ENCODE measurements around the gene TMTC2.

The TMTC2 gene

DNA sequence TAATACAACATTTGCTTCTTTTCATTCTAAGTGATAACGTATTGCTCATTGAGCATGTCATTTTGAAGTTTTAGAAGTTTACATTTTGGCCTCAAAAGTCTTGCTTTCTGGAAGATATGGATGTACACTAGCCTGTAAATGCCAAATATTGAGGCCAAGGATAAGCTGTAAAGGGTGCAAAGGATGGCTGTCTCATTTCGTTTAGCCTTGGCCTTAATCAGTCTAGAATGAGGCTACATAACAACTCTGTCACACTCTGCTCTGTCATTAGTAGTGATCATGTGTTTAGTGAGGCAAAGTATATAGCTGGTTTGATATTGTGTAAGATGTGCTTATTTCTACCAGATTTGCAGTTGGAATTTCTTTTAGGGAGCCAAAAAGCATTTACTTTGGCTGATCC is 344.5 kb downstream of the TMTC2 start:
- no peak for DNase-seq

DNA sequence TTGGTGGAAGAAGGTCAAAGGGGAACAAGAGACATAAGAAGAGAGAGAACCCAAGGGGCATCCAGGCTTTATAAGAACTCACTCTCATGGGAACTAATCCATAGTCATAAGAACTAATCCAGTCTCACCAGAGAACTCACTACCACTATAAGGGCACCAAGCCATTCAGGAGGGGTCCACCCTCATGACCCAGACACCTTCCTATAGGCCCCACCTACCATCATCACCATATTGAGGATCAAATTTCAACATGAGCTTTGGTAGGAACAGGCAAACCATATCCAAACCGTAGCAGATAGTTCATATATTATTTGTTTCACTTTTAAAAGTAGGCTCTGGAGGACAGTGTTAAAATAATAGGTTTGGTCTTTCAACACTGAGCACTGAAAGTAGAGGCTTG is 350.1 kb downstream of the TMTC2 start:
- no peak for DNase-seq

DNA sequence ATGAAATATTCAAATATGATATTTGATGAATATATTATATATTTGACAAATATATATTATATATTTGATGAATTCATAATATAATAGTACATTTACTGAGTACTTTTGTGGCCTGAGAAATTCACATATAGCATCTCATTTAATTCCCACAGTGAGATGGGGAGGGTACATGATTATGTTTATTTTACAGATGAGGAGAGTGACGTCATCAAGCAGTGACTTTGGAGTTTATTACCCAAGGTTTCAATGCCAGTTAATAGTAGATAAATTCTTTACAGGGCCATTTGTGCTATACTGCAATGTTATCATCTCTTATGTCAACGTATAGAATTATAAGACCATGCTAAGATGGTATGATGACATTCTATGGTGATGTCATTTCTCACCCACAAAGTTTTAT is 352.7 kb downstream of the TMTC2 start:
- DNase-seq, result no peak

DNA sequence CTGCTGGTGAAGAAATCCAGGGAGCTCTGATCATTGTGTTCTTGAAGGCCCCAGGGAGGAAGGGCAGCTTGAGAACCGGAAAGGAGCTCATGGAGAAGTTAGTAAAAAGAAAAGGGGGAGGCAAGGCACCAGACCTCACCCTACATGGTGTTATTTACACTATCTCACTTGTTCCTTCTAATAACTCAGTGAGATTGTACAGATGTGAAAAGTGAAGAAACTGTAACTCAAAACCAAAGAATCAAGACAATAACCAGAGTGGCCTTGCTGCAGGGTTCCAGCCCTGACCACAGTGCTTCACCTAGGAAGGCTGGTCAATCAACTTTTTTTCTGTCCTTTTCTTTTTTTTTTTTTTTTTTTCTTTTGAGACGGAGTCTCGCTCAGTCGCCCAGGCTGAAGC is 353.6 kb downstream of the TMTC2 start:
- no peak for DNase-seq

DNA sequence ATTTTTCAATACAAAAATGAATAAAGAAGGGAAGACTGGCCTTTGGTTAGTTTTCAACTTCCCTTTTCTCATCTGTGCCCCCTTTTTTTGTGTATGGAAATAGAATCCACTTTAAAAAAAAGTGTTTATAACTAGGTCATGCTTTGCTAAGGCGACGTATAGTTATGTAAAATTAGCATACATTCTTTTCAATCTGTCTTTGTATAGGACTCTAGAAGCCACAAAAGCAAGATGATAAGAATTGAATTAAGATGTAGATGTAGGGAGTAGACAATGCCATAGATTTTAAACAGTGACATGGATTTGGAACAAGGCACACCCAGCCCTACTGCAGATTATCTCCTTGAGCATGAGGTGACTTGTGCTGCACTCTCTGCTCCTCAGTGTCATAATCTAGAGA is 354.3 kb downstream of the TMTC2 start:
- no peak for DNase-seq

DNA sequence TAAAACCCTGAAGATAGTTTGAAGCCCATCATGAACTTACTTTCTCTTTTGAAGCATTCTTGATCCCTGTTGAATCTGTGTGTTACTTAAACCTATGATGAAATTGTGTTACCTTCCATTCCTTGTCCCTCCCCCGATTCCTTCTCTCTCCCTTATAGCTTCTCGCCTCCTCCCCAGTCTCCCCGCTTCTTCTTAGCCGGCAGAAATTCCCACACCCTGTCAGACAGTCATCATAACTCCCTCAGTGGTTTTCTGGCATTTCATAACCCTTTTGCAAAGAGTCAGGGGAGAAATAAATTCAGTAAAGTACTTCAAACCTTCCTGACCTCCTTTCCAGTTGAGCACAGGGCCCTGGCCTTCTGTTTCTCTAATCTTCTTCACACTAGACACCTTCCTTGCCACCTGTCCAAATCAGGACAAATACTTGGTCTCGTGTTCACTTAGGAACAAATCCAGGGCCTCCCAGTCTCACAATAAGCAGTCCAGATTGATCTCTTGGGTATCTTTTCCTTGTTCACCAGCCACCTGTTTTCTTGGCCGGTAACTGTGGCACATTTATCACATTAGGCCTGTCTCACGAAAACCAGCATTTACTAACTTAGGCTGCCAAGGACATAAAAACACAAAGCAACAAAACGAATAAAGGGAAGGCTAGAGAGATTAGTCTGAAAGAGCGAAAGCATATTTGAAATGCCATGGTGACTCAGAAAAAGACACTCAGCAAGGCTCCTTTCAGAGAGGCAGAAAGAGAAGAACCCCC is 355.9 kb downstream of the TMTC2 start:
- DNase-seq, result no peak

DNA sequence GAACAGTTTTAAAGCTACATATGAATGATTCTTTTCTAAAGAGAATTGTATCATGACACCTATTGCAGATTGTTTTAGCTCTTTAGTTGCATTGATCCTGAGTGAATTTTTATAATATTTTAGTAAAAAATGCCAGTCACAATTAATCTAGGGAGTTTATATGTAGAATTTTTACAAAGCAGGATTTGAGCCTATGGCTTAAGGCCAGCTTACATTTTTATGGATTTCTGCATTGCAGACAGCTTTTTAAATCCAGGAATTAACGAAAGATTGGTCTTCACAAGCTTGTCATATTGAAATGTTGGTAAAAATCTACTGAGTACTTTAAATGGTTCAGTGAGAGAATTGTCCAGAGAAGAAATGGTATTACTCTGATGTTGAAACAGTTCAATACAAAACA is 358.0 kb downstream of the TMTC2 start:
- DNase-seq, result no peak

DNA sequence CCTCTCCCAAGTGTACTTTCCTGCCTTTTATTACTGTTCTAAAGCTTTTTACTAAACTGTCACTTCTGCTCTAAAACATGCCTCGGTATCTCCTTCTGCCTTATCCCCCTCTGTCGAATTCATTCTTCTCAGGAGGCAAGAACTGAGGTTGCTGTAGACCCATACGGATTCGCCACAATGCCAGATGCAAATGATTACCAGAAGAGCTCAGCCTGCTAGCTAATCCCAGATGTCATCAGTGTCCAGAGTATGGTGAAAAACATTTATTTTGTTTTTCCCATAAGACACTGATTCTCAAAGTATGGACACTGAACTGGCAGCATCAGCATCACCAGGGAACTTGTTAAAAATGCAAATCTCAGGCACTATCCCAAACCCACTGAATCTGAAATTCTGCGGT is 359.3 kb downstream of the TMTC2 start:
- no peak for DNase-seq

DNA sequence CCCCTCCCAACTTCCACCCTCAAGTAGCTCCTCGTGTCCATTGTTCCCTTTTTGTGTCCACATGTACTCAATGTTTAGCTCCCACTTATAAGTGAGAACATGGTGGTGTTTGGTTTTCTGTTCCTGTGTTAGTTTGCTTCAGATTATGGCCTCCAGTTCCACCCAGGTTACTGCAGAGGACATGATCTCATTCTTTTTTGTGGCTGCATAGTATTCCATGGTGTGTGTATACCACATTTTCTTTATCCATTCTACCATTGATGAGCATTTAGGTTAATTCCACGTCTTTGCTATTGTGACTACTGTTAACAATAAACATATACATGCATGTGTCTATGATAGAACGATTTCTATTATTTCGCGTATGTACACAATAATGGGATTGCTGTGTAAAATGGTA is 362.6 kb downstream of the TMTC2 start:
- no peak for DNase-seq

DNA sequence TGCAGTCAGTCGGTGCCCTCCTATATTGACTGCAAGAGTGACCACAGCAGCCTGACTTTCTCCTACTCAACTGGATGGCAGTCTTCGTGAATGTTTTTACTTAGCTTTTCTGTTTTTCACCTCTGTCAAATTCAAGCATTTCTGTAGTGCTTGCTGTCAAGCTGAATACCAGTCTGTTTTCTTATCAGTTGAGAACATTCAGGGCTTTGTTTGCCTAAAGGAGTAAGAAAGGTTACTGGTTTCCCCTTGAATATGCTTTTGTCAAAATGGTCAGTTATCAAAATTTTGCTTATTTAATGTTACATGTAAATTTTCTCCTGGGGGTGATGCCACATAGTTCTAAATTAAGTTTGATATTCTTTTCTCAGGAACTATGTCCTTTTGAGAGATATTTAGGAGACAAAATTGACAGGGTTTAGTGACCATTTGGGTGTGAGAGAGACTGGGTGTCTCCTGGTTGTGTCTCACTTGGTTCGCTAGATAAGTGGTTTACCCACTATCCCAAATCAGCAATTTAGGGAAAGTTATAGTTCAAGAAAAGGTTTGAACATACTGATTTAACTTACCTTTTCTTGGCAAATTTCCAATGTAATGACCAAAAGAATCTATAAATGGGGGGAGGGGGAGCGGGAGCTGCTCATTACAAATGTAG is 366.3 kb downstream of the TMTC2 start:
- no peak for DNase-seq

DNA sequence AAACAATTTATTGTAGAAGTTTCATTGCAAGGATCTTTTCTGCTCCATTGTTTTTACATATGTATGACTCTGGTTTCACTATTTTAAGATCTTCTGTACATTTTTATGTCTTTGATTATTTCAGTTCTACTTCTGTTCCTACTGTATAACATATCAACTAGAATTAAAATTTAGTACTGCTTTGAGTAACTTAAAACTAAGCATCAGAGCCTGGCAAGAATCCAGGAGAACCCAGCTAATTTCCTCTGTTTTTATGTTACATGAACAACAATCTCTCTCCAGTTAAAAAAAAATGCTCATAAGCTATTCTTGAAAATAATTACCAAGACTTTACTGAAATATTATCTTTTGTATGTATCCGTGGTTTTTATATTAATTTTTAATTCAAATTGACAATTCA is 370.7 kb downstream of the TMTC2 start:
- no peak for DNase-seq

DNA sequence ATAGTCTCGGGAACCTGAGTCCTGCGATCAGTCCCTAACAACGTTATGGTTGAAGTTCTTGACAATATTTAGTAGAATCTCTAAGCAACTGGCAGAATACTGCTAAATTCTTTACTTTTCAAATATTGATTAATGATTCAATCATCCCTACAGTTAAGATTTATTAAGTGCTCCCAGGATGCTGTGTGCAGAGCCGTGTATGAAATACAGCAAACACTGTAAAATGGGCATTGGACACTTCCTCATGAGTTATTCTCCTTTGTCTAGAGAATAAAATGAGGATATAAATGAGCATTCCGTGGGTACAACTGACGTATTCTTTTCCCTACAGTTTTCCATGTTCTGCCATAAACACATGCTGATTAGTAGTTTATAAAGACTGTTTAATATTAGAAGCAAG is 372.4 kb downstream of the TMTC2 start:
- DNase-seq, result no peak

DNA sequence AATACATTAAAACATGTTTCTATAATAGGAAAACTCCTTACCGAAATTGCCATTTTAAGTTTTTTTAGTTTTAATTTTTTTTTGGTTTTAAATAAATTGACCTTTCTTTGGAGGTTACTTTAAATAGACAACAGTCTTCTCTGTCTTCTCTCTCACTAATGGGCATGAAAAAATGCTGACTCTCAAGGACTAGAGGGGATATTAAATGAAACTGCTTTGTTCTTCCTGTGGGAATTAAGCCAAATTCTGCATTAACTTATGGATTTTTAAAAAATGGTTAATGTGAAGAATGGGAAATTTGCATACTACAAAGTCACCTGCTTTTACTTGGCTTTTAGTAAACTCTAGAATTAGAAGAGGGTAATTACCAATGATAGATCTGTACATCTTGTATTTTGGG is 378.9 kb downstream of the TMTC2 start:
- no peak for DNase-seq

DNA sequence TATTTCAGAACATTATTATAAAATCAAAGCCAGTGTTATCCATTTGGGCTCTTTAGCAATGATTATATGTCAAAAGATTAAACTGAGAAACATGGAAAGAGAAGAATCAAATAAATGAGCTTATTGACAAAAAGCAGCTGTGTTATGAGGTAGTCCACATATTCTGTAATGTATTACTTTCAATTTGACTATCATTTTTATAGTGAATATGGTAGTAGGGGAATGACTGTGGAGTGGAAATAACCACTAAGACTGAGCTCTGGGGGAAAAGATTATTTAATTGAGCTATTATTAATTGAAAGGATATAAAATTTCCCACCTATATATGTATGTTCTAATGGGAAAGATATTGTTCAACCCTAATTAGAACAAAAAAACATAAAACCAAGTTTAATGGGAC is 381.3 kb downstream of the TMTC2 start:
- DNase-seq, result no peak

DNA sequence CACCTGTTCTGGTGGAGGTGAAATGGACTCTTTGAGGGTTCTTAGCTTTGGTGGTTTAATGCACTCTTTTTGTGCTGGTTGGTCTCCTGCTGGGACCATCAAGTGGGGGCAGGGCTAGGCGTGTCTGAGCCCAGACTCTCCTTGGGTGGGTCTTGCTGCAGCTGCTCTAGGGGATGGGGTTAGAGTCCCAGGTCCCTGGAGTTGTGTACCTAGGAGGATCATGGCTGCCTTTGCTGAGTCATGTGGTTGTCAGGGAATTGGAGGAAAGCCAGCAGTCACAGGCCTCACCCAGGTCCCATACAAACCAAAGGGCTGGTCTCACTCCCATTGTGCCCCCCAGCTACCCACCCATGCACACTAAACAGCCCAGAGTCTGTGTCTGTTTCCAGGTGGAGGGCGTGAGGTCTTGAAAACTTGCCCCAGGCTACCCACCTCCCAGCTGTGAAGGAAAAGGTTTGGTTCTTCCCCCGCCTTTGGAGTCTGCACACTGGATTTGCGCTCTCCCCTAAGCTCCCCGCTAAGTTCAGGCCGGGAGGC is 387.7 kb downstream of the TMTC2 start:
- no peak for DNase-seq

DNA sequence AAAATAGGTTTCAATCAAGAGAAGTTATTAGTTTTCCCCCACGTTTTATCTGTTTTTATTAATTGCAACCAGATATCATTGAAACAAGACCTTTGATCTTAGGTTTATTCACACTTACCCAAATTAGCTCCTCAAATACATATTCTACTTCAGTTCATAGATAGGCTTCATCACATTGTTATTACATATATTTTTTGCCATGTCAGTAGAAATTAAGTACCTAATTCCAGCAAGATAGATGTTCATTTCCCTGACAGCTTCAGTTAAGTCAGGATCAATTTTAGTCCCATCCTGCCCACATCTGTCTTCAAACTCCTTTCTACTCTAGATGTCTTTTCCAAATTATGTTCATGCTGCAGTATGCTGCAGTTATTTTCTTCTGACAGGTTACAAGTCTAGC is 388.8 kb downstream of the TMTC2 start:
- no peak for DNase-seq

DNA sequence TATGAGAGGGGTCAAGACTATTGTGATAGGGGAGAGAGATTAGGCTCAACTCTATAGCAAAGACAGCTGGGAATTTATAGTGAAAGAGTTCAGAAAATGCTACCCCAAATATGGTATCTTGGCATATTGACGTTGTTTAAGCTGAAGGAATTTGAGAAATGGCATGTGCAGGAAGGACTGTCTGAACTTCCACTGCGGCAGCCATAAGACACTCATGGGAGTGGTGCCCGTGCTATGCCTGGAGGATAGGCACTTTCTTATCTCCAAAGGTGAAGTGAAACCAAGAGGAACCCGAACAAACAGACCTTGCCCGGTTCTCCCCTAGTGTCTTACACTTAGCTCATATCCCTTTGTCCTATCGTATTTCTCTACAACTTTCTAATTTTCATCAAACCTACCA is 390.3 kb downstream of the TMTC2 start:
- DNase-seq, result no peak

DNA sequence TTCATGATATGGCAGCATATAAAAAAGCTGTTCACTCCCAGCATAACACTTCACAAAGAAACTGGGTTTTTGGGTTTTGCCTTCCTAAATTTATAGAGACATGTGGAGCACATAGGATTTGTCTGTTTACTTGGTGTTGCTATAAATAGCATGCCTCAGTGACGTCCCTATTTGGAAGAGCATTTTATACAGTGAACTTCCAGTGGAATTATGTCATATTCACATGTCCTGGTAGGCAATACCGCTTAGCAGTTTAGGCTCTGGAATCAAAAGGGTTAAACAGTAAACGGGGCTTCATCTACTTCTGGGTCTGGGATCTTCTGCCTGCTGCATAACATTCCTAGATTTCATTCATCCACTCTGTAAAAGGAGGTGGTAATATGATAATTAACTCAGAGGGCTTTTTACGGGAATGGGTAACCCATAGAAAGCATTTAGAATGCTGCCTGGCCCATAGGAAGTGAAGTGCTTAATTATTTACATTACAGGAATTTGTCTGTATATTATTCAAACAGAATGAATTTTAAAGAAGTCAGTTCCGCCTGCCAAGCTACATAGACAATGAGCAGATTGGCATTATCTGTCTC is 396.1 kb downstream of the TMTC2 start:
- no peak for DNase-seq

DNA sequence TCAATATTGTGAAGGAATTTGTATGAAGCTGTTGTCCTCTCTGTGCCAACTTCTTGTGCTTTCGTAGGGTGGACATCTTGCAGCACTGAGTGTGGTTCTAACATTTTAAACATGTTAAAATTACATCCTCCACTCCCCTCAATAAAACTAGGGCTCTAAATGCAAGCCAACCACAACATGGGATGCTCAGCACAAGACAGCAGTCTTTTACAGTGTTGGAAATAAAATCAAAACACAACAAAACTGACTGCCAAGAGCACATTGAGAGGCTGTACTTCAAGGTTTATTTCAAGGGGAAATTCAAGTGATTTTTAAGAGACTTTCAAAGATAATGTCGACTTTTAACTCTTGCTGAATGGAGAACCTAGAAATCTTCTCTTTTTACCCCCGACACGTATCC is 396.9 kb downstream of the TMTC2 start:
- DNase-seq, result no peak

DNA sequence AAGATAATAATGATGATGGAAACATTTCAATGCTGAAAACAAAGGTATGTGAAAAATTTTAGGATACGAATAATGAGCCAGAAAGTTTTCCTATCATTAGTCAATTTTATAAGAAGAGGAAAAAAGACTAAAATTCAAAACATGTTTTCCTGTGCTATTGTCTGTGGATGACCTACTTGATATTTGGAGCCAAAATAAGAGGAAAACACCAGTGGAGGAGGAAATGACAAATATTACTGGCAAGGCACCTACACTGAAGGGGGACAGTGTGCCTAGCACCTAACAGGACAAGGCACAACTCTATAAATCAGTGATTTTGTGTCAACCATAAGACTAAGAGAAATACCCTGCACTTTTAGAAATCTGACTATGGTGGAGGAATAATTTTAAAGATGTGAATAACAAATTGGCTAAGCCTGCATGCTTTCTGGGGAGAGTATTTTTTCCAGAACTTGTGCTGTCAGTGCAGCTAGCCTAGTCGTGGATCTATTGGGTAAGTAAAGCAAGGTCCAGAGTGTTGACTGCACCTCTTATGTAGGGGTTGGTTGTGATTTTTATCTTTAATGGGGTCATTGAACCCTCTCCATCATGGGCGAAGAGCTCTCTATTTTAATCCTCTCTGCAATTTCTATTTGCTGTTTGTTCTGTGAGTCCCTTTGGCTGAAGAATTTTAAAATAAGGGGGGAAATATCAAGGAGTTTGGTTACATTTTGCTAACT is 398.0 kb downstream of the TMTC2 start:
- DNase-seq, result no peak

DNA sequence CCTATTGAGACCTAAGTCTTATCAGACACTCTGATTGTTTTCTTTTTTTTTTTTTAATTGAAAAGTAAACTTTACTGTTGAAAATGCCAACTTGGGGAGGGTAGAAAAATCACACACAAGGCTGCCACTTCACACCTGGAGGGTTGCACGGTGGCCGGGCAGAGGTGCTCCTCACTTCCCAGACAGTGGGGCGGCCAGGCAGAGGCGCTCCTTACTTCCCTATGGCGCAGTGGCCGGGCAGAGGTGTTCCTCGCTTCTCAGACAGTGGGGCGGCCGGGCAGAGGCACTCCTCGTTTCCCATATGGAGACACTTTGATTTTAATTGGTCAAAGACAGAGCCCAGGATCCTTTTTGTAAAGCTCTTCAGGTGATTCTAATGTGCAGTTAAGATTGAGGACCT is 399.3 kb downstream of the TMTC2 start:
- no peak for DNase-seq

DNA sequence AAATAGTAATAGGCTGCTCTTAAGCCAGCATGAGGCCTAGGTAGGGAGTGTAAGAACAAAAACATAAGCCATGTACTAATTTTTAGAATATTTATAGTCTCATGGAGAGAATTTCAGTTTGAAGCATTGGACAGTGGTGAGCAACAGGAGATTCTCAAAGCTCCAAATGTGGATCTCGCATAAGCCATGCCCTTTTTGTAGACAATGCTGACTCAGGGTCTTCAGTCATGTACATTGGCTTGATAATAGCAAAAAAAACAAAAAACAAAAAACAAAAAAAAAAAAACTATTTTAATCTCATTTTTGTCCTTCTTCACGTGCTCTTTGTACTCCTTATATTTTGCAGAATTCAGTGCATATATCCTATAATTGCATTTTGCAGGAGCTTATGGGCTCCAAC is 402.9 kb downstream of the TMTC2 start:
- DNase-seq, result no peak

DNA sequence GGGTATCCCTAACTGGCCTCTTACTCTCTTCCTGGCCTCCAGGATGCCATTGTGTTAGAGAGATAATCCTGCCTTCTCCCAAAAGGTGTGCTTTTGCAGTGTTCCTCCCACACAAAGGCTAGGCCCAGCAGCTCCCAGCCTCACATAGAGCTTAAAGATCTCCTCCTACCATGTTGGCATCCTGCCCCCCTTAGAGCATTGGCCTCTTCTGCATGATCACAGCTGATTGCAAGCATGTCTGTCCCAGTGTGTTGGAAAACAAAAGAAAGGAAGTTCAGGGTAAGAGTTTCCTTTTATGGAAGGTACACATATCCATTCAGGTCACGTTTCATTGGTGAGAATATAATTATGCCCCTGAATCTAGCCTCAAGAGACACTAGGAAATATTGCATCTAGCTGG is 405.4 kb downstream of the TMTC2 start:
- no peak for DNase-seq

DNA sequence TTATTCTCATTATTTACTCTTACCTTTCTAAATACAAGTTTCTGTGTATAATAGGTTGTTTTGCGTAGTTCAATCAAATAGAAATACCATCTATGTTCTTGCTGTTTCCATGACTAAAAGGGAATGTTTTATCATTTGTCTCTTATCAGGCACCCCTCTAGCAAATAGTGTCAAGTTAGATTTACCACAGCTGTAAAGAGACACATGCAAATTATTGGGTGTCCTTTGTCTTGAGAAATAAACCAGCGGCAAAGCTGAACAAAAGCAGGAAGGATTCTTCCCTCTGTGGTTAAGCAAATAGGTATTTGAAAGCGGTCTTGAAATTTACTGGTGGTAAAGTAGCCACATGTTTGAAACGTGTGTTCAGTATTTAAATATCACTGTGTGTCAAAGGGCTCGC is 405.9 kb downstream of the TMTC2 start:
- no peak for DNase-seq

Data from CD4-positive, alpha-beta T cell treated with Interferon alpha-2 for 1 hour (primary cell).